Dermis microvascular lymphatic vessel endothelial cell (primary cell): ENCODE data around the gene CYSLTR1. TPM values are rescaled to one million over a fixed set of nuclear protein-coding genes. Genes with fewer than 3 reads are reported as not detected.
"Not testable (repeated sequence)": the region's sequence is repeated elsewhere in the genome, so short reads cannot be mapped to it uniquely, and the experiment has no call there.

Experiments
- DNase-seq, 2 donors: peaks; one replicate each; pipeline versions ENCODE4 v3.0.0 to v3.0.0-alpha.2; 2010; ENCODE audit warnings: low read depth in 2 of 2
- total RNA-seq: library from RNA; depleted of rRNA; stranded (reverse); fragments of >200 nt; gene quantifications from 2 replicates; pipeline ENCODE4 v1.2.1, GENCODE V29; 2014

Gene CYSLTR1, protein sequence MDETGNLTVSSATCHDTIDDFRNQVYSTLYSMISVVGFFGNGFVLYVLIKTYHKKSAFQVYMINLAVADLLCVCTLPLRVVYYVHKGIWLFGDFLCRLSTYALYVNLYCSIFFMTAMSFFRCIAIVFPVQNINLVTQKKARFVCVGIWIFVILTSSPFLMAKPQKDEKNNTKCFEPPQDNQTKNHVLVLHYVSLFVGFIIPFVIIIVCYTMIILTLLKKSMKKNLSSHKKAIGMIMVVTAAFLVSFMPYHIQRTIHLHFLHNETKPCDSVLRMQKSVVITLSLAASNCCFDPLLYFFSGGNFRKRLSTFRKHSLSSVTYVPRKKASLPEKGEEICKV
- total RNA-seq: under 0.01 TPM in 2 replicates

DNA sequence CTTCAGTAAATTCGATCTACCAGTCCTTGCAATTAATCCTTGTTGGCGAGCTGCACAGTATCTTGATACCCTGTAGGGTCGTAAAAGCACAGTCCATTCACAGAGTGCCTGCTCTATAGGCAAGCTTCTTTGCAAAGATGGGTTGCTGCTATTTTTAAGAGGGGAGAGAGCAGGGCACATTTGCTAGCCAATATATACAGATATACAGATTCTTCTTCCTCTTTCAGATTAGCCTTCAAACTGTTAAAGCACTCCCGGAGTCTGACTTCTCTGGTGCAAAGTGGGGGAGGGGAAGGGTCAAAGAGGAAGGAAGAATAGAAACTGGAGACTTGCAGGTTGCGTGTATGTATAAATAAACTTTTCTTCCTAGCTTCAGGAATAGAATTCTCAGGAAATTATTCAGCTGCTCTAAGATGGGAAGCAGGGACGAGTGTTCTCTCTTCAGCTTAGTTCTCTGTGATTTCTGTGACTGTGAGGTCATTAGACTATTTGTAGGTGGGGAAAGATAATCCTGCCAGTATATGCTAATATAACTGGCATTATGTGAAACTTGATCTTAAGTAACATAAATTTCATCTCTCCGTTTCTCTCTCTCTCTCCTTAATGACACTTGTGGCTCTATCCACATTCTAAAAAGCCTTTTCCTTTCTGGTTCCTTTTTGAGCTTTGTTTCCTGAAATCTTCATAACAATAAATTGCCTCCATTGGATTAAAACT, at the start of gene CYSLTR1:
Gene CYSLTR1, minus strand, starts transcription at position 242 of the 717 bp plus-strand sequence. CDS start 53,865 bp downstream, outside the sequence.
- DNase-seq: no peak

DNA sequence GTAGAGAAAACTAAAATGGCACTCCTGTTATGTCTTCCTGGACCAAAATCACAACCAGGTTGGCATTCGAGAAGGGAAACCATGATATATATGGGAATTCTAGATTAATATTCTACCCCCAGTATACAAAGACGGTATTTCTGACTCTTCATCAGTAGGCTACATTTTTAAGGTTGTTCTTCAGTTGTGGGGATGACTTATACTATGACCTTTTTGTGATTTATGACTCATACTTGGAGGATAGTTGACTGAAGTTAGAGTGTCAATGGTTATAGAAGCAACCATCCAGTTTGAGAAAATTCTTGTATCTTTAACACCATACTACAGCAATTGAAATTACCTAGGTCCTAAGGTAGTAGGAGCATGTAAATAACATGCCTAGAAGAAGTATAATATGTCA, 49.8 kb upstream of the CYSLTR1 start:
- no peak for DNase-seq

DNA sequence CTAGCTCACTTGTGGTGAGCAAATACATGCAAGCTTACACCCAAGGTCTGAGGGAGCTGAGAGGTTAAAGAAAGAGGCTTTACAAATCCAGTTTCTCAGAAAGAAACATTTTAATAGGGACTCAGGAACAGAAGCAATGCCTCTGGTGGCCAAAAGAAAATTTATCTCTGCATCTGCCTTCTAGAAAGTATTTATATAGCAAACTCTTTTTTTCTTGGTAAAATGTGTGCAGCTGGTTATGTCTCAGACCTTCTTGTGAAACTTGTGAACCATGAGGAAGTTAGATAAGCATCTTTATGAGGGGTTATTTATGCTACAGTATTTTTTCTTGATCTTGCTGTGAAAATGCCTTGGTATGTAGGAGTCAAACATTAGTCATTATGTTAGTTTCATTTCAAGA, 48.5 kb upstream of the CYSLTR1 start:
- DNase-seq: no peak

DNA sequence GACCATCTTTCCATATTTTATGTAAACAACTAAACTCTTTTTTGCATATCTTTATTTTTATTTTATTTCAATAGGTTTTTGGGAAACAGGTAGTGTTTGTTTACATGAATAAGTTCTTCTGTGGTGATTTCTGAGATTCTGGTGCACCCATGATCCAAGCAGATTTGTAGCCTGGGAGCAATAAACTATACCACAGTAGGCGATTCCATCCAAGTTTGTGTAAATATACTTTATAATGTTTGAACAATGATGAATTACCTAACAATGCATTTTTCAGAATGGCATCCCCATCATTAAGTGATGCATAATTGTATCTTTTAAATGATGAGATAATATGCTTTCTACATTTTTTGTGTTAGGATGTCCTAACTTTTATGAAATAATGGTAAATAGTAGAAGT, 39.2 kb upstream of the CYSLTR1 start:
- DNase-seq: no peak

DNA sequence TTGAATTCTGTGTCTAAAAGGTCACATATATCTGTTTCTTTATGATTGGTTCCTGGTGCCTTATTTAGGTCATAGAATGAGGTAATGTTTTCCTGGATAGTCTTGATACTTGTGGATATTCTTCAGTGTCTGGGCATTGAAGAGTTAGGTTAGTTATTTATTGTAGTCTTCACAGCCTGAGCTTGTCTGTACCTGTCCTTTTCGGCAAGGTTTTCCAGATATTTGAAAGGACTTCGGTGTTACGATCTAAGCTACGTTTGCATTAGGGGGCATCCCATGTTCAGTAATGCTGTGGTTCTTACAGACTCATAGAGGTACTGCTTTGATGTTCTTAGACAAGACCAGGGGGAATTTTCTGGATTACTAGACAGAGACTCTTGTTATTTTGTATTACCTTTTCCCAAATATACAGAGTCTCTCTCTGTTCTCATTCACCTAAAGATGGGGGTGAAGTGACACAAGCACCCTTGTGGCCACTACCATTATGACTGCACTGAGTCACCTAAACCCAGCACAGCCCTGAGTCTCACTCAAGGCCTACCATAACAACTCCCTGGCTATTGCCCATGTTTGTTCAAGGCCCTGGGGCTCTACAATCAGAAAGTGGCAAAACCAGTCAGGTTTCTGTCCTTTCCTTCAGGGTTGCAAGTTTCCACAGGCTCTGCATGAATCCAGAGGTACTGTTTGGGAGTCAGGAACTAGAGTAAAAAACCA, 30.1 kb upstream of the CYSLTR1 start:
- DNase-seq: no peak

DNA sequence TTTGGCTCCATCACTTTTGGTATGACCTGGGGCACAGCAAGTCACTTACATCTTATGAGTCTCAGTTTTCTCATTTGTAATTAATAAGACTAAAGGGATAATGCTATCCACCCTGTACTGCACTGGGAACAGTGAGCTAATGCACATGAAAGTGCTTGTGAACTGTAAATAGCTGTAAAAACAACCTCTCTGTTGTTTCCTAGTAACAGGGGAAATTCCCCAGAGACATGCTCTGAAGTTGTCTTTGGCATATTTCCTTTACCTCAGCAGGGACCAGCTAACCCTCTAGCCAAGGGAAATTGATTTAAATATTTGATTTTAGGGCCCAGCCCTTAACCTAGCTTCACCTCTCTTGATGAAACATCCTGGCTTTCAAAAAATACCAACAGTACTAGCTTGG, 6.1 kb upstream of the CYSLTR1 start:
- no peak for DNase-seq

DNA sequence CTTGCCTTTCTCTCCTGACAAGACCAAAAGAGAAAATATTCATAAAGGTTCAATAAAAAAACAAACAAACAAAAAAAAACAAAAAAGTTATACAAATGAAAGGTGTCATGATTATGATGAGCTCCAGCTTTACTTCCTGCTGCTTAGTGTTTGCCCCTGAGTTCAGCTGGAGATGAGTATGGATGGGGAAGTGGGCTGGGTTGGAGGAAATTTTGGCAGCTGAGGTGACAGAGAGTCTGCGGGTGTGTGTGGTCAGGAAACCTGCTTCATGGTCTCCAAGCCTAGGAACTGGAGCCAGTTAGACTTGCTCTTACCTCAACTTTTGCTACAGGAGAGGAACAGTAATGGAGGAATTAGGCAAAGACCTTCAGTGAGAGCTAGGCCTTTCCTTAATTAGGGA, 4.3 kb upstream of the CYSLTR1 start:
- DNase-seq: no peak

DNA sequence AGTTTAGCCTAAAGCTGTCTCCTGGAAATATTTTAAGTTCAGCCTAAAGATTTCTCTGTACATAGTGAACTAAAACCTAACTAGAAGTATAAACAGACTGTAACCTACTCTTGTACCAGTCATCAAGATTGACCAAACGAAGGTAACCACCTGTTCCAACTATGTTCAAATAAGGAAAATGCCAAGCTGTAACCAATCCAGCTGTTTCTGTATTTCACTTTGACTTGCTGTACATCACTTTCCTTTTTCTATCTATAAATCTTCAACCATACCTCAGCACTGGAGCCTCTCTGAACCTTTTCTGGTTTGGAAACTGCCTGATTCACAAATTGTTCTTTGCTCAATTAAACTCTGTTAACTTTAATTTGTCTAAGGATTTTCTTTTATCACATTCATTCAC, 3.1 kb upstream of the CYSLTR1 start:
- no peak for DNase-seq

DNA sequence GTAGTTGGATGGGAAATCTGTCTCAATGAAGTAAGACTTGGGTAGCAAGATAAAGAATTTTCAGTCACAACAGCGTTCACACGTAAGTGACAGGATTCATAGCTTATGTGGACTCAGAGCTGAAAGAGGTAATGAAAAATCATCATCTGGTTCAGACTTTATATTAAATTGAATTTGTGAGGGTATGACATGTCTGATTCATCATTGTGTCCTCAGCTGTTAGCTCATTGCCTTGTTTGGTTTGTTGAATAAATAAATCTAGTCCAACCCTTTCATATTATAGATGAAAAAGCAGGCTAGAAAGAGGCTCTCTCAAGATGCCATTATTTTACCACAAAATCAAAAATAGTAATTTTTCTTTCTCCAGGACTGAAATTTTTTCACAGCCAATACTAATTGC, 2.7 kb upstream of the CYSLTR1 start:
- no peak for DNase-seq

DNA sequence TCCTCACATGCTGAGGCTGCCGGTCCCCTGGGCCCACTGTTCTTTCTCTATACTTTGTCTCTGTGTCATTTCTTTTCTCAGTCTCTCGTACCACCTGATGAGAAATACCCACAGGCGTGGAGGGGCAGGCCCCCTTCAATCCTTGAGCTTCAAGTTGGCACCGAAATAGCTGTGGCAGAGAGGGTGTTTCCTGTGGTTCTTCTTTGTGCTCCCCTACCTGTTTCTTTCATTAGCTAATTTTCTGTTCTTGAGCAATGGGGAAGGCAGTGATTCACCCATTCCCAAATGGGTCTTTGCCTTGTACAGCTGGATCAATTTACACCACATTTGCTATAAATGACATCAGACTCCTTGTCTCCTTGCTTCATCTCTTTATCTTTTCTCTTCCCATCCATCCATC, 2.1 kb upstream of the CYSLTR1 start:
- no peak for DNase-seq

DNA sequence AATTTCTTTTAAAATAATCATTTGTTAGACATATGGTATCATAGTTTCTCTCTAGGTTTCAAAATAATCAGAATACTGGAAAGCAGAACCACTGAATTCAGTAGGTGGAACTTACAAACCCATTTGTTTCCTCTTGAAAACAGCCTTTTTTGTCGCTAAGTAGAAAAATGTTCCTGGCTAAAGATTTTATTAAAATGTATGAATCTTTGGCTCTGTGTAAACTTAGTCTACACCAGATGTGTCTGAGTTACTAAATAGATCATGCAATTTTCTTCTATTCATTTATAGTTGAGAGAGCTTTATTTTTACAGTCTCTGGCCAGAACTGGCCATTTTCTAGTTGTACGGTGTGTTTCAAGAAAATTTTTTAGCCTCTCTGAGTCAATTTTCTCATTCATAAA, 1.0 kb downstream of the CYSLTR1 start:
- DNase-seq: no peak

DNA sequence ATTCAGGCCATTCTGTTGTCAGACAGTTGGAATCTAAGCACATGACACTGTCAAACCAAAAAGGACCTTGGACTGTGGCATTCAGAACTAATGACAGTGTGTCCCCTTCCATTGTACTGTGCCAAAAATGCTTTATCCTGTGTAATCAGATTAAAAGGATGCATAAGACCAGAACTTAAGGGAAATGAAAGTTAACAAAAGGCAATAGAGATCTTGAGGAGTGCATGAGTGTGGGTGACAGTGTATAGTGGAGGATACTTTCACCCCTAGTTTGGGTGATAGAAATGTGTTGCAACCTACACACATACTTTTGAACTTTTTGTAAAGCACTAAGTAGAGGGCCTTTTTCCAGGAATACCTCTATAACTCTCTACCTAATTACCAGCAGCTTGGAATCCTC, 4.5 kb downstream of the CYSLTR1 start:
- DNase-seq: no peak

DNA sequence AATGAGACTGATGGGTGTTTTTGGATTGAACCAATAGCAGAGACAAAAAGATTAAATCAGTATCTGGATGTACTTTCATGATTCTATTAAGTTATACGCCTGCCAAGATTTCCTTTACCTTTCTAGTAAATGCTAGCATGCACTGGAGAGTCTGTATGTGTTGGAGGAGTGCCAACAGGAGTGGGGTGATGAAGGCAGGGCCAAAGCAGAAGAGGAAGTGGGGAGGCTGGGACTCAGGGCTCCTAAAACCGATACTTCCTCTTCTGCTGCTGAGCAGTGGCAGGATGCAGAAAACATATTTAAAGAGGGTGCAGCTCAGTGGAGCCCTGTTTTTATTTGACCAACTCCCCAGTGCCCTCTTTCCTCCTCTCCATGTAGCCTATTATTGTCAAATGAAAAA, 5.6 kb downstream of the CYSLTR1 start:
- no peak for DNase-seq

DNA sequence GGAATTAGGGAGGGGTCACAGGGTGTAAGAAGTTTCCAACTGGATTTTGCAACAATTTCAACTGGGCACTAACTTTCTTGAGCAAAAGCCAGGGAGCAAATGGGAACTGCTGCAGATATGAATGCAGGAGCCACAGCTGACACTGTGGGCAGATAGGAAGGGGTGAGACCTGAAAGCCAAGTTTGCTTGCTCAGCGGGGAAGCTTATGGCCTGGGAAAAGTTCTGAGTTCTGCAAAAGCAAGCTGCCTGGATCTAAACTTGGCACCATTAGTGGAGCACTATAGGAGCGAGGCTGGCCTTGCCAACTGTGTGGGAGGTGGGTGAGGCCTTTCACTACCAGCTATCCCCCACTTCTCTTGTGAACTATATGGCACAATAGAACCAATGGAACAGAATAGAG, 11.1 kb downstream of the CYSLTR1 start:
- no peak for DNase-seq

DNA sequence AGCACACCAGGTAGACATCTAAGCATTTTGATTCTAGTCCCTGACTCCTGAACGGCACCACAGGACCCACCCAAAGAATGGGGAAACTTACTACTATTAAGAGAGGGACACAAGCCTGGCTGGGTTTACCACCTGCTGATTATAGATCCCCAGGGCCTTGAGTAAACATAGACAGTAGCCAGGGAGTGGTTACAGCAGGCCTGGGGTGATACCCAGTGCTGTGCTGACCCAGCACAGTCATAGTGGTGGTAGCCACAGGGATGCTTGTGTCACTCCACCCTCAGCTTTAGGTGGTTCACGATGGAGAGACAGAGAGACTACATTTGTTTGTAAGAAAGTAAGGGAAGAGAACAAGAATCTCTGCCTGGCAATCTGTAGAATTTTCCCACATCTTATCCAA, 11.7 kb downstream of the CYSLTR1 start:
- DNase-seq: no peak

DNA sequence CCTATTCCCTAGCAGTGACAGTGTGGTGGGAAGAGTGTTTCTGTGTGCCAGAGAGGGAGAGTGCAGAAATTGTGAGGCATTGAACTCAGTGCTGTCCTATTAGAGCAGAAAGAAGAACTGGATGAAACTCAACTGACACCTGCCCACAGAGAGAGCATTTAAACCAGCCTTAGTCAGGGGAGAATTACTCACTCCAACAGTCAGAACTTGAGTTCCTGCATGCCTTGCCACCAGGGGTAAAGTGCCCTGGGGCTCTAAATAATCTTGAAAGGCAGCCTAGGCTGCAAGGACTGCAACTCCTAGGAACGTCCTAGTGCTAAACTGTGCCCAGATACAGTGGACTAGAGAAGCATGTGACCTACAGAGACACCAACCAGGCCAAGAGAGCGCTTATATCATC, 12.8 kb downstream of the CYSLTR1 start:
- no peak for DNase-seq

DNA sequence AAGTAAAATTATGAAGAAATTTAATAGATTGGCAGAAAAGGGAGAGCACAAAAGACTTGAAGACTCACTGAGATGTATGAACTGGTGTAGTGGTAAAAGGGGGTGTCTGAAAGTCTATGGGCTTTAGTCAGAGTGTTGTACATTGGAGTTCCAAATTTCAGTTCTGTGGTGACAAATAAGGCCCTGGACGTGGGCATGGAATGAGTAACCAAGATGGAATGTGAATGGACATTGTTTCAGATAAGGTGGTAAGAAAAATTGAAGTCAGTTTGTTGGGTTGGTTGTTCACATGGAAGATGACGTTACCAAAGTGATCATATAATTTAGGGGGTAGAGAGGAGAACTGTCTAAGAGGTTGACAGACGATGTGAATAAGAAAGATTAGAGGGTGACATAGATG, 13.9 kb downstream of the CYSLTR1 start:
- no peak for DNase-seq

DNA sequence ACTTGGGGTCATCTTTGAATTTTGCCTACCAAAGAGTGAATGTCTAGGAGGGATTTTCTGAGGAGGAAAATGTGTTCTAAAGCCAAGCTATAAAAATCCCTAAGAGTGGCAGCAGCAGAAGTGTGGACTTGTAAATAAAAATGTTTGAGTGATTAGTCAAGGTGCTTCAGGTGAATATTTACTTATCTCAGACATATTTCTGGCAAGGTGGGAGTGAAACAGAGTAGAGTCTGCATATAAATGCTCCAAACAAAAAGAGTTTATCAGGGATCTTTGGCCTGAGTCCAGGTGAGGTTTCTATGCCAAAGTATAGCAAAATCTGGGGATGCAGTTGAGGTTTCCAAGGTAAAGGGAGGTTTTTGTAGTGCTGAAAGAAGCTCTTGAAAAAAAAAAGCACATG, 19.7 kb downstream of the CYSLTR1 start:
- DNase-seq: no peak

DNA sequence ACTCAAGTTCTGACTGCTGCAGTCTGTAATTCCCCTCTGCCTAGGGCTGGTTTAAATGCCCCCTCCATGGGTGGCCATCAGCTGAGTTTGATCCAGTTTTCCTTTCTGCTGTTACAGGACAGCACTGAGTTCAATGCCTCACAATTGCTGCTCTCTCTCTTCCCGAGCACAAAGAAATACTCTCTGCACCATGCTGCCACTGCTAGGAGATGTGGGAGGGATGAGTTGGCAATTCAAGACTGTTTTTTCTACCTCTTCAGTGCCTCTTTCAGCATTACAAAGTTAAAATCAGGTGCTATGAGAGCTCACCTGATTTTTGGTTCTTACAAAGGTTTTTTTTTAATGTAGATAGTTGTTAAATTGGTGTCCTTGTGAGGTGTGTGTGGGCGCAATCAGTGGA, 24.3 kb downstream of the CYSLTR1 start:
- no peak for DNase-seq

DNA sequence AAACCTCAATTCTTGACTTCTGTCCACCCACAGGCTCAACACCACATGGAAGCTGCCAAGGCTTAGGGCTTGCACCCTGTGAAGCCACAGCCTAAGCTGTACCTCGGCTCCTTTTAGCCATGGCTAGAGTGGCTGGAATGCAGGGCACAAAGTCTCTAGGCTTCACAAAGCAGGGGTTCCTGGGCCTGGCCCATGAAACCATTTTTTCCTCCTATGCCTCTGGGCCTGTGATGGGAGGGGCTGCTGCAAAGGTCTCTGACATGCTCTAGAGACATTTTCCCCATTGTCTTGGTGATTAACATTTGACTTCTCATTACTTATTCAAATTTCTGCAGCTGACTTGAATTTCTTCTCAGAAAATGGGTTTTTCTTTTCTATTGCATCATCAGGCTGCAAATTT, 26.5 kb downstream of the CYSLTR1 start:
- DNase-seq: not testable (repeated sequence)

DNA sequence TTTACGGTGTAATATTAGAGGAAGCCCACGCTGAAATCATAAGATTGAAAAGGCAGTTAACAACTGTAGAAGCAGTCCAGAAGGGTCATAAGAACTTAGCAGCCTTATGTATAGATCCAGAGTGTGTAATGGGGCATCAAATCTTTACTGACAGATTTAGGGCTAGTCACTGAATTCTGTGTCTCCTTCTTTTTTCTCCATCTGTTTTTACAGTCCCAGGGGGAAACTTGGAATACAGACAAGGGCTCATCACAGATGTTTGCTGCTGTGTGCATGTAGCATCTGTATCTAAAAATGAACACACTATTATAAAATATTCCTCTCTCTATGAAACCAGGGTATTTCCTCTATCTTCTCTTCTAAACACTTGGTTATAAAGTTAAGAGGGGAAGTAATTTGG, 43.9 kb downstream of the CYSLTR1 start:
- no peak for DNase-seq

DNA sequence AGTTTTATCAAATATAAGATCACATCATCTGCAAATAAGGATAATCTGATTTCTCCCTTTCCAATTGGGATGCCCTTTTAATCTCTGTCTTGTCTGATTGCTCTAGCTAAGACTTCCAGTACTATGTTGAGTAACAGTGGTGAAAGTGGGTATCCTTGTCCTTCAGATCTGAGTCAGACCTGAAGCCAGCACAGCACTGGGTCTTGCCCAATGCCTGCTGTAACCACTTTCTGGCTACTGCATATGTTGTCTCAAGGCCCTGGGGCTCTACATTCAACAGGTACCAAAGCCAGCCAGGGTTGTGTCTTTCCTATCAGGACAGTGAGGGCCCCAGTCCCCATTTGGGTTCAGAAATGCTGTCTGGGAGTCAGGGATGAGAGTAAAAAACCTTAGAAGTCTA, 90.3 kb downstream of the CYSLTR1 start:
- no peak for DNase-seq

DNA sequence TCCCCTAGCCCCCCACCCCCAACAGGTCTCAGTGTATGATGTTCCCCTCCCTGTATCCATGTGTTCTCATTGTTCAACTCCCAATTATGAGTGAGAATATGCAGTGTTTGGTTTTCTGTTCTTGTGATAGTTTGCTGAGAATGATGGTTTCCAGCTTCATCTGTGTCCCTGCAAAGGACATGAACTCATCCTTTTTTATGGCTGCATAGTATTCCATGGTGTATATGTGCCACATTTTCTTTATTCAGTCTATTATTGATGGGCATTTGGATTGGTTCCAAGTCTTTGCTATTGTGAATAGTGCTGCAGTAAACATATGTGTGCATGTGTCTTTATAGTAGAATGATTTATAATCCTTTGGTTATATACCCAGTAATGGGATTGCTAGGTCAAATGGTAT, 101.4 kb downstream of the CYSLTR1 start:
- DNase-seq: not testable (repeated sequence)
